ENCODE data around the gene BAIAP2.
"Not testable (repeated sequence)": the region's sequence is repeated elsewhere in the genome, so short reads cannot be mapped to it uniquely, and the experiment has no call there.

BAIAP2 gene

GRCh38 chr17:81143717-81144422 lies 108.9 kb downstream of the BAIAP2 start:
- no peak for TF ChIP-seq CTCF (IDR thresholded peaks at IDR 0.05; ENCODE audit: low read depth, low read length)
- no peak overlapping the region for H3K4me3 ChIP-seq (replicated peaks in 1 of 2; ENCODE audit: low read depth in 2 of 2, low read length in 2 of 2)
- no peak for DNase-seq (ENCODE audit: low read depth in 2 of 2)

GRCh38 chr17:81144423-81144781 lies 109.5 kb downstream of the BAIAP2 start:
- H3K4me3 ChIP-seq (replicated peaks in 1 of 2; ENCODE audit: low read depth in 2 of 2, low read length in 2 of 2) = no peak overlapping the region
- no peak for TF ChIP-seq CTCF (IDR thresholded peaks at IDR 0.05; ENCODE audit: low read depth, low read length)
- no peak for DNase-seq (ENCODE audit: low read depth in 2 of 2)

GRCh38 chr17:81146208-81146607 lies 111.3 kb downstream of the BAIAP2 start:
- not testable (repeated sequence) for DNase-seq (ENCODE audit: low read depth in 2 of 2); H3K4me3 ChIP-seq (replicated peaks in 1 of 2; ENCODE audit: low read depth in 2 of 2, low read length in 2 of 2)

GRCh38 chr17:81147701-81148100 lies 112.8 kb downstream of the BAIAP2 start:
- TF ChIP-seq CTCF (IDR thresholded peaks at IDR 0.05; ENCODE audit: low read depth, low read length) = no peak
- no peak for DNase-seq (ENCODE audit: low read depth in 2 of 2)
- H3K4me3 ChIP-seq (replicated peaks in 1 of 2; ENCODE audit: low read depth in 2 of 2, low read length in 2 of 2) = no peak overlapping the region

- no peak for DNase-seq (ENCODE audit: low read depth in 2 of 2)
- TF ChIP-seq CTCF (IDR thresholded peaks at IDR 0.05; ENCODE audit: low read depth, low read length) = no peak
- H3K4me3 ChIP-seq (replicated peaks in 1 of 2; ENCODE audit: low read depth in 2 of 2, low read length in 2 of 2) = no peak overlapping the region
Measured at GRCh38 chr17:81148571-81148970, 113.6 kb downstream of the BAIAP2 start.

- H3K4me3 ChIP-seq (replicated peaks in 1 of 2; ENCODE audit: low read depth in 2 of 2, low read length in 2 of 2) = no peak overlapping the region
- DNase-seq (ENCODE audit: low read depth in 2 of 2) = no peak
- no peak for TF ChIP-seq CTCF (IDR thresholded peaks at IDR 0.05; ENCODE audit: low read depth, low read length)
Measured at GRCh38 chr17:81148986-81149533, 114.1 kb downstream of the BAIAP2 start.

GRCh38 chr17:81150377-81151077 lies 115.6 kb downstream of the BAIAP2 start:
- no peak for TF ChIP-seq CTCF (IDR thresholded peaks at IDR 0.05; ENCODE audit: low read depth, low read length)
- peak; percentile 19 to 24 for DNase-seq (ENCODE audit: low read depth in 2 of 2)
- H3K4me3 ChIP-seq (replicated peaks in 1 of 2; ENCODE audit: low read depth in 2 of 2, low read length in 2 of 2) = no peak overlapping the region
